HG02981 (cell line): ENCODE measurements around the gene TPGS2.
"Not testable (repeated sequence)": the region's sequence is repeated elsewhere in the genome, so short reads cannot be mapped to it uniquely, and the experiment has no call there.

Experiments used
- ATAC-seq: cut with Tn5 transposase; IDR thresholded peaks from one replicate; pipeline ENCODE4 v1.9.1; 2021; ENCODE audit warnings: mild to moderate bottlenecking, moderate library complexity; ENCODE audit not compliant: unreplicated experiment

The TPGS2 gene

GRCh38 chr18:36780748-36781147 is 48.1 kb downstream of the TPGS2 start:
- no peak for ATAC-seq

- no peak for ATAC-seq
Measured at GRCh38 chr18:36777566-36777965, 51.2 kb downstream of the TPGS2 start.

- ATAC-seq, result no peak
Measured at GRCh38 chr18:36776650-36777049, 52.2 kb downstream of the TPGS2 start.

- no peak for ATAC-seq
Measured at GRCh38 chr18:36775396-36775795, 53.4 kb downstream of the TPGS2 start.

GRCh38 chr18:36772241-36772723 is 56.5 kb downstream of the TPGS2 start:
- ATAC-seq, result no peak

GRCh38 chr18:36771245-36771644 is 57.6 kb downstream of the TPGS2 start:
- ATAC-seq, result no peak

- no peak for ATAC-seq
Measured at GRCh38 chr18:36770315-36770946, 58.4 kb downstream of the TPGS2 start.

- ATAC-seq, result no peak
Measured at GRCh38 chr18:36769611-36770314, 59.0 kb downstream of the TPGS2 start.

GRCh38 chr18:36769172-36769571 is 59.6 kb downstream of the TPGS2 start:
- no peak for ATAC-seq

- no peak for ATAC-seq
Measured at GRCh38 chr18:36766836-36767235, 62.0 kb downstream of the TPGS2 start.

- ATAC-seq, result not testable (repeated sequence)
Measured at GRCh38 chr18:36762965-36763364, 65.8 kb downstream of the TPGS2 start.

GRCh38 chr18:36762074-36762473 is 66.7 kb downstream of the TPGS2 start:
- ATAC-seq, result no peak

- no peak for ATAC-seq
Measured at GRCh38 chr18:36761186-36761698, 67.6 kb downstream of the TPGS2 start.

- ATAC-seq, result no peak
Measured at GRCh38 chr18:36760598-36760997, 68.2 kb downstream of the TPGS2 start.

GRCh38 chr18:36759167-36759776 is 69.5 kb downstream of the TPGS2 start:
- no peak for ATAC-seq

GRCh38 chr18:36758623-36759022 is 70.2 kb downstream of the TPGS2 start:
- no peak for ATAC-seq

- no peak for ATAC-seq
Measured at GRCh38 chr18:36757991-36758390, 70.8 kb downstream of the TPGS2 start.

- ATAC-seq, result no peak
Measured at GRCh38 chr18:36757081-36757480, 71.7 kb downstream of the TPGS2 start.

- no peak for ATAC-seq
Measured at GRCh38 chr18:36756242-36756641, 72.6 kb downstream of the TPGS2 start.

- ATAC-seq, result no peak
Measured at GRCh38 chr18:36752929-36753865, 75.6 kb downstream of the TPGS2 start.
